ENCODE results near the gene SMYD3. TPM values are rescaled to one million over a fixed set of nuclear protein-coding genes. Genes with fewer than 3 reads are reported as not detected.

The SMYD3 gene
- total and polyA plus RNA-seq, 2 of the 13 experiments (the other 11 are each of a cell fraction or from before 2014, with no cell fraction given): 27.7 to 35.8 TPM

DNA sequence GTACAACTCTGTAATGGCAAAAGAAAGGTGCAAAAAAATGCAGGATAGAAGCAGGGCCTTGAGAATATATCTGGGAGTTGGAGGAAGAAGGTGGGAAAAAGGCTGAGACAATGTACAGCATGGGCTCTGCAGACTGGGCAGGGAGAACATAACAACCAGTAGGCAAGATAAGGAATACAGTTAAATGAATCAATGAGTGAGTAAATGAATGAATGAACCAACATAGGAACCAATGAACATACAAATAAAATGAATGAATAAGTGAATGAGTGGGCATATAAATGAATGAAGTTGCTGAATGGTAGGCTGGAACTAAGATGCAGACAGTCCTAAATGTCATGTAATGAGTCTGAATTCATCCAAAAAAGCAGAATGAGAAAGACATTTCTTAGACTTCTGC lies 370.6 kb downstream of the SMYD3 start:
- POLR2A ChIA-PET: no interaction called here
- DNase-seq (ENCODE audit: low spot score): no peak
- Histone ChIP-seq H3K27me3 (ENCODE audit: control insufficient read depth in 1 of 2, insufficient read depth in 2 of 2, low read length in 2 of 2) (no peaks in the 10 kb centered on the region), H3K9me3 (ENCODE audit: low read length) (no peaks in the 10 kb centered on the region), H3K27ac (ENCODE audit: extremely low read length, insufficient read depth, low read length) (no peak overlapping the region), H4K20me1 (ENCODE audit: insufficient read depth, low read length) (no peaks in the 10 kb centered on the region), H3K4me3 (replicated peaks in 1 of 3; ENCODE audit: insufficient read depth in 1 of 3, low read depth in 2 of 3, low read length in 3 of 3) (no peak overlapping the region), H3K79me2 (ENCODE audit: insufficient read depth, low read length) (no peaks in the 10 kb centered on the region), H3K9ac (ENCODE audit: insufficient read depth, low read depth, low read length) (no peak overlapping the region), H2AFZ (ENCODE audit: low read length) (no peak overlapping the region), H3K4me1 (ENCODE audit: insufficient read depth, low read length) (no peaks in the 10 kb centered on the region), H3K36me3 (replicated peaks in 1 of 2; ENCODE audit: control insufficient read depth in 1 of 2, insufficient read depth in 2 of 2, low read length in 2 of 2) (no peaks in the 10 kb centered on the region), H3K4me2 (ENCODE audit: low read depth, low read length) (no peak overlapping the region)
- BruUV-seq (replicated peaks): no TSS peak
- TF ChIP-seq, protein P1, sequence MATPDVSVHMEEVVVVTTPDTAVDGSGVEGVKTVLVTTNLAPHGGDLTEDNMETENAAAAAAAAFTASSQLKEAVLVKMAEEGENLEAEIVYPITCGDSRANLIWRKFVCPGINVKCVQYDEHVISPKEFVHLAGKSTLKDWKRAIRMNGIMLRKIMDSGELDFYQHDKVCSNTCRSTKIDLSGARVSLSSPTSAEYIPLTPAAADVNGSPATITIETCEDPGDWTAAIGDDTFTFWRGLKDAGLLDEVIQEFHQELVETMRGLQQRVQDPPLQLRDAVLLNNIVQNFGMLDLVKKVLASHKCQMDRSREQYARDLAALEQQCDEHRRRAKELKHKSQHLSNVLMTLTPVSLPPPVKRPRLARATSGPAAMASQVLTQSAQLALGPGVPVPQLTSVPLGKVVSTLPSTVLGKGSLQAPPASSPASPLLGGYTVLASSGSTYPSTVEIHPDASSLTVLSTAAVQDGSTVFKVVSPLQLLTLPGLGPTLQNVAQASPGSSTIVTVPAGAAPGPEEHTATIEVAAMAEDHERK (CRISPR knock-in tag; IDR thresholded peaks at IDR 0.05; ENCODE audit: low read depth): no peak
- no peak for TF ChIP-seq PTBP1 (IDR thresholded peaks at IDR 0.05; ENCODE audit: low read depth, low read length, poor library complexity, severe bottlenecking)
- TF ChIP-seq, protein P2, sequence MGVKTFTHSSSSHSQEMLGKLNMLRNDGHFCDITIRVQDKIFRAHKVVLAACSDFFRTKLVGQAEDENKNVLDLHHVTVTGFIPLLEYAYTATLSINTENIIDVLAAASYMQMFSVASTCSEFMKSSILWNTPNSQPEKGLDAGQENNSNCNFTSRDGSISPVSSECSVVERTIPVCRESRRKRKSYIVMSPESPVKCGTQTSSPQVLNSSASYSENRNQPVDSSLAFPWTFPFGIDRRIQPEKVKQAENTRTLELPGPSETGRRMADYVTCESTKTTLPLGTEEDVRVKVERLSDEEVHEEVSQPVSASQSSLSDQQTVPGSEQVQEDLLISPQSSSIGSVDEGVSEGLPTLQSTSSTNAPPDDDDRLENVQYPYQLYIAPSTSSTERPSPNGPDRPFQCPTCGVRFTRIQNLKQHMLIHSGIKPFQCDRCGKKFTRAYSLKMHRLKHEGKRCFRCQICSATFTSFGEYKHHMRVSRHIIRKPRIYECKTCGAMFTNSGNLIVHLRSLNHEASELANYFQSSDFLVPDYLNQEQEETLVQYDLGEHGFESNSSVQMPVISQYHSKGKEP (CRISPR knock-in tag; IDR thresholded peaks at IDR 0.05): no peak
- no peak for TF ChIP-seq RXRB (CRISPR knock-in tag; IDR thresholded peaks at IDR 0.05; ENCODE audit: borderline replicate concordance)
- no peak for TF ChIP-seq ISX (CRISPR knock-in tag; conservative IDR thresholded peaks at IDR 0.05)
- TF ChIP-seq, protein P3, sequence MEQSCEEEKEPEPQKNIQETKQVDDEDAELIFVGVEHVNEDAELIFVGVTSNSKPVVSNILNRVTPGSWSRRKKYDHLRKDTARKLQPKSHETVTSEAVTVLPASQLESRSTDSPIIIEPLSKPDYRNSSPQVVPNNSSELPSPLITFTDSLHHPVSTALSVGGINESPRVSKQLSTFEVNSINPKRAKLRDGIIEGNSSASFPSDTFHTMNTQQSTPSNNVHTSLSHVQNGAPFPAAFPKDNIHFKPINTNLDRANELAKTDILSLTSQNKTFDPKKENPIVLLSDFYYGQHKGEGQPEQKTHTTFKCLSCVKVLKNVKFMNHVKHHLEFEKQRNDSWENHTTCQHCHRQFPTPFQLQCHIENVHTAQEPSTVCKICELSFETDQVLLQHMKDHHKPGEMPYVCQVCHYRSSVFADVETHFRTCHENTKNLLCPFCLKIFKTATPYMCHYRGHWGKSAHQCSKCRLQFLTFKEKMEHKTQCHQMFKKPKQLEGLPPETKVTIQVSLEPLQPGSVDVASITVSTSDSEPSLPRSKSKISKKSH (CRISPR knock-in tag; IDR thresholded peaks at IDR 0.05; ENCODE audit: borderline replicate concordance): no peak
- TF ChIP-seq, protein P4, sequence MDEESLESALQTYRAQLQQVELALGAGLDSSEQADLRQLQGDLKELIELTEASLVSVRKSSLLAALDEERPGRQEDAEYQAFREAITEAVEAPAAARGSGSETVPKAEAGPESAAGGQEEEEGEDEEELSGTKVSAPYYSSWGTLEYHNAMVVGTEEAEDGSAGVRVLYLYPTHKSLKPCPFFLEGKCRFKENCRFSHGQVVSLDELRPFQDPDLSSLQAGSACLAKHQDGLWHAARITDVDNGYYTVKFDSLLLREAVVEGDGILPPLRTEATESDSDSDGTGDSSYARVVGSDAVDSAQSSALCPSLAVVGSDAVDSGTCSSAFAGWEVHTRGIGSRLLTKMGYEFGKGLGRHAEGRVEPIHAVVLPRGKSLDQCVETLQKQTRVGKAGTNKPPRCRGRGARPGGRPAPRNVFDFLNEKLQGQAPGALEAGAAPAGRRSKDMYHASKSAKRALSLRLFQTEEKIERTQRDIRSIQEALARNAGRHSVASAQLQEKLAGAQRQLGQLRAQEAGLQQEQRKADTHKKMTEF (CRISPR knock-in tag; IDR thresholded peaks at IDR 0.05): no peak
- no peak for TF ChIP-seq ZNF510 (CRISPR knock-in tag; IDR thresholded peaks at IDR 0.05; ENCODE audit: low read depth)
- TF ChIP-seq CCAR2 (optimal IDR thresholded peaks at IDR 0.05; ENCODE audit: low read depth, low read length): no peak
- ATAC-seq: no peak
- CTCF ChIA-PET (ENCODE audit: low intra/inter-chr PET ratio, low total read pairs): no interaction called here
- in situ Hi-C loops (cut with HindIII; ENCODE audit: extremely low pct_ligation_motif_present, low pct_unique_long_range_greater_than_20kb): no loop called here
- no peak for FAIRE-seq
- intact Hi-C loops (cut with micrococcal nuclease; ENCODE audit: unreplicated experiment): no loop called here
